GM19395 (cell line): ENCODE results near the gene TULP4.
"Not testable (repeated sequence)": the region's sequence is repeated elsewhere in the genome, so short reads cannot be mapped to it uniquely, and the experiment has no call there.

Source experiments
- ATAC-seq: cut with Tn5 transposase; IDR thresholded peaks from one replicate; pipeline ENCODE4 v1.9.1; 2021; ENCODE audit warnings: mild to moderate bottlenecking, moderate library complexity; ENCODE audit not compliant: unreplicated experiment

TULP4 gene

GRCh38 chr6:158464483-158464882 is 152.2 kb downstream of the TULP4 start:
- no peak for ATAC-seq

DNA sequence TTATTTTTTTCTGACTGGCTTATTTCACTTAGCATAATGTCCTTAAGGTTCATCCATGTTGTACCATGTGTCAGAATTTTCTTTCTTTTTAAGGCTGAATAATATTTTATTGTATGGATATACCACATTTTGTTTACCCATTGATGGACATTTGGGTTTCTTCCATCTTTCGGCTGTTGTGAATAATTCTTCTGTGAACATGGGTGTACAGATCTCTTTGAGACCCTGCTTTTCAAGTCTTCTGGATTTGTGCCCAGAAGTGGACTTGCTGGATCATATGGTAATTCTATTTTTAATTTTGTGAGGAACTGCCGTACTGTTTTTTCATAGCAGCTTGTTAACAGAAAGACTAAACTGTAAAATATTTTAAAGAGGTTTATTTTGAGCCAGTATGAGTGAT is 153.0 kb downstream of the TULP4 start:
- no peak for ATAC-seq

- no peak for ATAC-seq
These were observed 153.5 kb downstream of the TULP4 start for GRCh38 chr6:158465747-158466146.

DNA sequence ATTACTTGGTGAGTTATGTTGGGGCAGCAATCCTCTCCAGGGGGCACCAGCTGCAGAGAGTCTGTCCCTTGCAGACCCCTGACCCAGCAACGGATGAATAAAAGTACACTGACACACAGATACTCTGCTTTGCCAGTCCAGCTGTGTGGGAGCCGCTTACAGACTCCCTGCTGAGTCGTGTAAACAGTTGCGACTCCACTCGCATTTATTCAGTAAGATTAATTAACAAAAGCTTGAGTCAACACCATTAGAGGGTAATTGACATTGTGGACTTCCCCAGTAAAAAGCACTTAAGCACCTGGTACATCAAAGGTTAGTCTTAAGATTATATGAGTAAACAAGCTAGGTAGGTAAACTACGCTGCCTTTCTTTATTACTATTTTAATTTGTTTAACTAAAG is 155.7 kb downstream of the TULP4 start:
- no peak for ATAC-seq

DNA sequence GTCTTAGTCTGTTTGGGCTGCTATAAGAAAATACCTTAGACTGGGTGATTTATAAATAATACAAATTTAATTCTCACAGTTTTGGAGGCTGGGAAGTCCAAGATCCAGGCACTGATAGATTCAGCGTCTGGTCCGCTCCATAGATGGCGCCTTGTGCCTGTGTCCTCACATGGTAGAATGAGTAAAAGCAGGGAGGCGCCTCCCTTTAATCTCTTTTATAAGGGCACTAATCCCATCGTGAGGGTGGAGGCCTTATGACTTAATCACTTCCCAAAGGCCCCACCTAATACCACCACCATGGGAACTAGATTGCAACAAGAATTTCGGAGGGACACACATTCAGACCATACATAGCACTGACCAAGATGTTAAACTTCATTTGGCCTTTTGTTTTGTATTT is 156.4 kb downstream of the TULP4 start:
- no peak for ATAC-seq

DNA sequence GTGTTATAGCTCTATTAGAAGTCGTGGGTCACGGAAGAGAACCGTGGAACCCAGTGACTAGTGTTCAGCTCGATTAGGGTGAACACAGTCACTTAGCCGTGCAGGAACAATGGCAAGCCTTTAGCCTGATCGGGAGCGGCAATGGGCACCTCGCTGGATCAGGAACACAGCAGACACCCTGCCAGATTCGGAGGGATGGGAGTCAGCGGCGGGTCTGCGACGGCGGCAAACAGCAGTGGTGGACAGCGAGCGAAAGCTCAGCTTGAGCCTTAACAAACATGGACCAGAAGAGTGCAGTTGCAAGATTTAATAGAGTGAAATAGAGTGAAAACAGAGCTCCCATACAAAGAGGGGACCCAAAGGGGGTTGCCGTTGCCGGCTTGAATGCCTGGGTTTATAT is 157.8 kb downstream of the TULP4 start:
- ATAC-seq, result not testable (repeated sequence)

GRCh38 chr6:158471339-158471738 is 159.1 kb downstream of the TULP4 start:
- ATAC-seq, result no peak

GRCh38 chr6:158472447-158472846 is 160.2 kb downstream of the TULP4 start:
- no peak for ATAC-seq

- ATAC-seq, result peak; percentile 6
These were observed 162.7 kb downstream of the TULP4 start for GRCh38 chr6:158474961-158475343.

GRCh38 chr6:158475344-158476302 is 163.4 kb downstream of the TULP4 start:
- ATAC-seq, result peak; percentile 88

DNA sequence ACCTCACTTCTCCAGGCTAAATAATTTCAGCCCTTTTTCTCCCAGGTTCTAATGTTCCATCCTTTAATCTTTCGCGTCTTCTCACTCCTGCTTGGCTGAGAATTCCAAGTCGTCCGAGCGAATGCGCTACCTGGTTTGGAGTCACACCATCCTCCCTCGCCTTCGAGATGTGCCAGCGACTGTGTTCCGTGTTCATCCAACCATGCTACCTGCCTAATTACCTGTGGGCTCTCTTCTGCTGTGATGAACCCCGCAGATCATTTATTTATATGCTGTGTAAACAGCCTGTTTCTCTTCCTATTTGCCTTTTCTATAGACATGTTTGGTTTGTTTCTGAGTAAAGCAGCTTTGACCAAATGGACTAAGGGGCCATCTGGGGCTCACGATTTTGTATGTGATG is 164.1 kb downstream of the TULP4 start:
- no peak for ATAC-seq

GRCh38 chr6:158477722-158478121 is 165.5 kb downstream of the TULP4 start:
- not testable (repeated sequence) for ATAC-seq

- ATAC-seq, result no peak
These were observed 168.7 kb downstream of the TULP4 start for GRCh38 chr6:158480989-158481388.

- ATAC-seq, result no peak
These were observed 169.6 kb downstream of the TULP4 start for GRCh38 chr6:158481690-158482473.

- ATAC-seq, result no peak
These were observed 173.2 kb downstream of the TULP4 start for GRCh38 chr6:158485431-158485830.

DNA sequence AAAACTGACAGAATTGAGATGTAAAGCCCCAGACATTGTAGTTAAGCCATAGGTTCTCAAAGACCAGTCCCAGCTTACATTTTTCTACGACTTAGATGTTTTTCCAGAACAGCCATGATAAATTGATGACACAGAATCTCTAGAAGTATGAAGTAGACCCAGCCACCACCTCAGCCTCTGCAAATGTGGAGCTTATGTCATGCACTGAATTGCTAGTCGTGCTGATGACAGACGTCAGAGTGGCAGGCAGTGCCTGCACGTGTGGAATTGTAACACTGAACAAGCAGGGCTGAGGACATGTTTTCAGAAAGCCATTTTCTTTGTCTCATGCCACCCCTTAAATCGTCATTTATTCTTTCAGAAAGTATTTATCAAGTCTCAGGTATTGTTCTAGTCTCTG is 175.2 kb downstream of the TULP4 start:
- no peak for ATAC-seq

GRCh38 chr6:158488065-158488464 is 175.8 kb downstream of the TULP4 start:
- no peak for ATAC-seq

GRCh38 chr6:158489441-158489840 is 177.2 kb downstream of the TULP4 start:
- ATAC-seq, result no peak

- ATAC-seq, result no peak
These were observed 180.6 kb downstream of the TULP4 start for GRCh38 chr6:158492881-158493280.

DNA sequence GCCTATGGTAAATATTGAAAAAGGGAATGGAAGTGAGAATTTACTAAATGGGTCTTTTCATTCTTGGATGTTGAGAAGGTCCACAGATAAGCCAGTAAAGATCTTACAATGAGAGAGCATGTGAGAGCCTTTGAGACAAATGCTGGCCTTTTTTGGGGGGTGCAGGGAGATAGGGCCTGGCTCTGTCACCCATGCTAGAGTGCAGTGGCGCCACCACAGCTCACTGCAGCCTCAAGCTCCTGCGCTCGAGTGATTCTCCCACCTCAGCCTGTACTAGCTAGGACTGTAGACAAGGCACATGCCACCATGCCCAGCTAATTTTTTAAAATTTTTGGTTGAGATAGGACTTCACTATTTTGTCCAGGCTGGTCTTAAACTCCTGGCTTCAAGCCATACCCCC is 184.4 kb downstream of the TULP4 start:
- no peak for ATAC-seq

DNA sequence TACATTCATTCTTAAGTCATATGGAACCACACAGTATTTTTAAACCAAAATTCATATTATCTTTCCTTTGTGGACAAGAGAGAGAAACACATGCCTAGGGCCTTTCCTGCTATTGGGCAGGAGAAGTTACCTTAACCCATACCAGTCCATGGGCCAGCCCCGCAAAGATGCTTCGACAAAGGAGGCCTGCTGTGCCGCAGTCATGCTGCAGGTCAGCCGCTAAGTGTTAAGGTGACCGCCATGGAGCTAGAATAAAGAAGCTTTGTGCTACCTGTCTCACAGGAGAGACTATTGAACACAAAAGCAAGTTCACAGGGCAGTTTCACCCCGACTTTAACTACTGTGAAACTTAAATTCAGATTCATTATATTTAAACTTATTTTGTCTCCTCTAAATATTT is 185.4 kb downstream of the TULP4 start:
- no peak for ATAC-seq

GRCh38 chr6:158498362-158498761 is 186.1 kb downstream of the TULP4 start:
- no peak for ATAC-seq
